Upper lobe of left lung (tissue), 6 donors: Measurements from ENCODE around the gene PDE9A. TPM values are rescaled to one million over a fixed set of nuclear protein-coding genes. Genes with fewer than 3 reads are reported as not detected.

Source experiments
- ATAC-seq, 2 donors: fragments of 200-7000 bp; cut with Tn5 transposase; one replicate each; pipeline ENCODE4 v1.9.1; 2022; ENCODE audit warnings: mild to moderate bottlenecking in 2 of 2, moderate library complexity in 2 of 2; ENCODE audit not compliant: low FRiP score in 2 of 2
- DNase-seq, 2 donors: peaks; one replicate each; pipeline ENCODE4 v3.0.0-alpha.2; 2019 to 2020
- H3K27ac ChIP-seq, 4 donors: fragments of 200-600 bp; sonication (generic); one replicate each; pipeline ENCODE4 v1.5.1; 2016 to 2019
- H3K27me3 ChIP-seq, 4 donors: fragments of 200-600 bp; sonication (generic); one replicate each; pipeline ENCODE4 v1.5.1; 2017 to 2019
- H3K36me3 ChIP-seq, 4 donors: fragments of 200-600 bp; sonication (generic); one replicate each; pipeline ENCODE4 v1.5.1; 2016 to 2019
- H3K4me1 ChIP-seq, 4 donors: fragments of 200-600 bp; sonication (generic); one replicate each; pipeline ENCODE4 v1.5.1; 2018 to 2019
- H3K4me3 ChIP-seq, 4 donors: fragments of 200-600 bp; sonication (generic); one replicate each; pipeline ENCODE4 v1.5.1; 2017 to 2019; ENCODE audit warnings: mild to moderate bottlenecking in 2 of 4, moderate library complexity in 1 of 4
- H3K9me3 ChIP-seq, 4 donors: fragments of 200-600 bp; sonication (generic); one replicate each; pipeline ENCODE4 v1.5.1; 2018 to 2019
- EP300 ChIP-seq, 4 donors: sonication (generic); formaldehyde crosslinking; IDR thresholded peaks; one replicate each; pipeline ENCODE4 v1.5.1; 2017; ENCODE audit warnings: antibody characterized with exemption in 4 of 4, control low read depth in 2 of 4
- POLR2A ChIP-seq, 4 donors: fragments of 450-650 bp; IDR thresholded peaks; one replicate each; pipeline ENCODE4 v1.5.1; 2016 to 2017; ENCODE audit warnings: antibody characterized with exemption in 4 of 4, mild to moderate bottlenecking in 2 of 4
- POLR2AphosphoS5 ChIP-seq, 2 donors: sonication (generic); formaldehyde crosslinking; IDR thresholded peaks; one replicate each; pipeline ENCODE4 v1.5.1; 2017; ENCODE audit warnings: antibody characterized with exemption in 2 of 2
- WGBS, 2 donors: methylation state at CpG; one replicate each; pipeline ENCODE4 v1.1.5; 2017 to 2018; 5-methylcytosine and 5-hydroxymethylcytosine counted together
- total RNA-seq, 6 donors: library from RNA; depleted of rRNA in 4 of 6; stranded (reverse); fragments of >200 nt in 4 of 6; gene quantifications; one replicate each; pipeline versions ENCODE4 v1.1.0 to v1.2.1, GENCODE V29; 2016 to 2021
- TF ChIP-seq, protein P1 (sequence below), 6 experiments: fragments of 450-650 bp in 4 of 6; fragments of 200-600 bp in 2 of 6; sonication (generic) in 2 of 6; IDR thresholded peaks; one replicate each; pipeline ENCODE4 v1.5.1; 2016 to 2019; ENCODE audit warnings: antibody characterized with exemption in 6 of 6
- donor health status: DM: no; HTN: no; CAD: no; lungs with moderate emphysema.
- donor health status: DM: no; HTN: yes; CAD: no; lungs with severe emphysema.

Gene PDE9A
- total RNA-seq, 6 donors from 2014 or later, result 4.0 to 12.4 (median 6.6) TPM

DNA sequence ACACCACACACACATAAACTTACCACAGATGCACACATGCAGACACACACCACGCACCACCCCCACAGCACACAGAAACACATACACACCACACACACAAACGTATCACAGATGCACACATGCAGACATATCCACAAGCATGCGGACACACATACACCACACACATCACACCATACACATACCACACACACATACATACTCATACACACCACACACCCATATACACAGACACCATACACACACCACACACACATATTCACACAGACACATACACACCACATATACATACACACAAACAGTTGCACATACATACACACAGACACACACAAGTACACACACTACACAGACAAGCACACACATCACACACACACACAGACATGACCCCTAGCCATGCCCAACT, 37.5 kb upstream of the PDE9A start:
- WGBS, 2 donors, result 61 to 65% methylated on average over 3 of the region's 3 CpGs
- H3K4me3 ChIP-seq, result no peak overlapping the region

DNA sequence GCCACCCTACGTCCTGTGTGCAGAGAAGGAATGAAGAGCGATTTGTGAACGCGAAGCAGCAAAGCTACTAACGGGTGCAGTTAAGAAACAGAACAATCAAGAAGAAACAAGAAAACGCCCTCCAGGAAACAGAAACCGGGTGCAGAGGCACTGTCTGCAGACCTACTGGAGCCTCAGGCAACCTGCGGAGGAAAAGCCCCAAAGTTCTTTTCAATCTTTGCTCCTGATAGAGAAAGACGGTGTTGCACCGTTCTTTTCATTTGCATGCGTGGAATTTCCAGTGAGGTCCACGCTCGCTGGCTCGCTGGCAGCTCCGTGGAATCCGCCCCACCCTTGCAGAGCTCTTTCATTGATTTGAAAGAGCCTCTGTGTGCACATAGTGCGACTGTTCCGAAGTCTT, 37.0 kb upstream of the PDE9A start:
- H3K36me3 ChIP-seq, result no peaks in the 10 kb centered on the region
- ATAC-seq, result no peak
- 14 to 15% methylated on average over 18 of the region's 18 CpGs for WGBS, 2 donors
- peak in 1 of 2 donors; percentile 10 for DNase-seq
- no peak overlapping the region for H3K27ac ChIP-seq
- H3K27me3 ChIP-seq, result no peaks in the 10 kb centered on the region
- peaks cover 0 to 19% (median 3%) of the 10 kb centered on the region in 4 donors for H3K4me1 ChIP-seq
- no peaks in the 10 kb centered on the region for H3K9me3 ChIP-seq
- peak overlapping the region in 3 of 4 donors; percentile 18 to 31 (median 19) for H3K4me3 ChIP-seq
- TF ChIP-seq POLR2AphosphoS5 (IDR thresholded peaks at IDR 0.05), result no peak

More for the DNA sequence above, 37.5 kb upstream of the PDE9A start:
- Histone ChIP-seq H3K36me3 (no peaks in the 10 kb centered on the region), H3K4me1 (peaks cover 0 to 13% (median 3%) of the 10 kb centered on the region in 4 donors), H3K9me3 (no peaks in the 10 kb centered on the region), H3K27ac (no peak overlapping the region), H3K27me3 (no peaks in the 10 kb centered on the region)
- TF ChIP-seq POLR2AphosphoS5 (IDR thresholded peaks at IDR 0.05), result no peak
- TF ChIP-seq EP300 (IDR thresholded peaks at IDR 0.05), result no peak
- TF ChIP-seq, protein P1, sequence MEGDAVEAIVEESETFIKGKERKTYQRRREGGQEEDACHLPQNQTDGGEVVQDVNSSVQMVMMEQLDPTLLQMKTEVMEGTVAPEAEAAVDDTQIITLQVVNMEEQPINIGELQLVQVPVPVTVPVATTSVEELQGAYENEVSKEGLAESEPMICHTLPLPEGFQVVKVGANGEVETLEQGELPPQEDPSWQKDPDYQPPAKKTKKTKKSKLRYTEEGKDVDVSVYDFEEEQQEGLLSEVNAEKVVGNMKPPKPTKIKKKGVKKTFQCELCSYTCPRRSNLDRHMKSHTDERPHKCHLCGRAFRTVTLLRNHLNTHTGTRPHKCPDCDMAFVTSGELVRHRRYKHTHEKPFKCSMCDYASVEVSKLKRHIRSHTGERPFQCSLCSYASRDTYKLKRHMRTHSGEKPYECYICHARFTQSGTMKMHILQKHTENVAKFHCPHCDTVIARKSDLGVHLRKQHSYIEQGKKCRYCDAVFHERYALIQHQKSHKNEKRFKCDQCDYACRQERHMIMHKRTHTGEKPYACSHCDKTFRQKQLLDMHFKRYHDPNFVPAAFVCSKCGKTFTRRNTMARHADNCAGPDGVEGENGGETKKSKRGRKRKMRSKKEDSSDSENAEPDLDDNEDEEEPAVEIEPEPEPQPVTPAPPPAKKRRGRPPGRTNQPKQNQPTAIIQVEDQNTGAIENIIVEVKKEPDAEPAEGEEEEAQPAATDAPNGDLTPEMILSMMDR (IDR thresholded peaks at IDR 0.05), result no peak
- no peak for TF ChIP-seq POLR2A (IDR thresholded peaks at IDR 0.05)
- ATAC-seq (no peak), DNase-seq (no peak)

DNA sequence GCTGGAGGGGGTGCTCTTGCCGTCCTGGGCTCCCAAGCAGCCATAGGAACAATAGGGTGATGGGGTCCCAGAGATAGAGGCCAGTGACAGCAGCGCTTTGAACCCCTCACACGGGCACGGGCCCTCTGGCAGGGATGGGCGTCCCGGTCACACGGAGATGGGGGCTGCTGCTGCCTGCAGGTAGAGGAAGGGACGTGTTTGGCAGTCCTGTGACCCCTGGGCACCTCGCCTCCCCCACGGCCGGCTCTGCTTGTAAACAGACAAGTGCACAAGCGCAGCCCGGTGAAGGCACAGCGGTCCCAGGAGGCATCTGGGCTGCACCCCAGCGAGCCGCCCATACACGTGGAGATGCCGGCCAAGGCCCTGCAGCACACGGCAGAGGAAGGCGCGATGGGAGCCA, 36.5 kb upstream of the PDE9A start:
- peak; percentile 16 to 78 for DNase-seq
- ATAC-seq, result no peak
- 85 to 90% methylated on average over 7 to 21 of the region's 21 CpGs for WGBS, 2 donors
- H3K27ac ChIP-seq, result no peak overlapping the region
- TF ChIP-seq EP300 (IDR thresholded peaks at IDR 0.05) (no peak), POLR2AphosphoS5 (IDR thresholded peaks at IDR 0.05) (no peak), POLR2A (IDR thresholded peaks at IDR 0.05) (no peak)
- TF ChIP-seq, protein P1 (IDR thresholded peaks at IDR 0.05), result no peak
- H3K36me3 ChIP-seq, result no peaks in the 10 kb centered on the region
- peak overlapping the region in 2 of 4 donors; percentile 19 to 31 for H3K4me3 ChIP-seq
- no peaks in the 10 kb centered on the region for H3K27me3 ChIP-seq
- H3K4me1 ChIP-seq, result peaks cover 0 to 20% (median 3%) of the 10 kb centered on the region in 4 donors
- H3K9me3 ChIP-seq, result no peaks in the 10 kb centered on the region

DNA sequence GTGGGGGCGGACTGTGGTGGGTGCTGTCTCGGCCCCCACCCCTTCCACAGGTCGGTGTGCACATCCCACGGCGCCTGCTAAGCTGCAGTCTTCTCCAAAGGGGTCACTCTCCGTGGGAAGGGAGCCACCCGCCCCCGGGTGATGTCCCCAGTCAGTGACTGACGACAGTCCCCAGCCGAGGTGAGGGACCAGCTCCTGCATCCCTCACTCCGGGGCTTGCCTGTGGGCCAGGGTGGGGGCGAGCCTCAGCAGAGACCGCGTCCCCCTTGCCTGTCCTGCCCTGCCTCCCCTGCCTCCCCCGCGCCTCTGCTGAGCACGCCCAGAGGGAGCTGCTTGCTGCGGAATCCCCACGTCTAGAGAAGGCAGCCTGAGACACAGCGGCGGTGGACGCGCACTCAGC, 35.9 kb upstream of the PDE9A start:
- H3K4me1 ChIP-seq, result peaks cover 0 to 20% (median 3%) of the 10 kb centered on the region in 4 donors
- H3K9me3 ChIP-seq, result no peaks in the 10 kb centered on the region
- no peak for TF ChIP-seq POLR2A (IDR thresholded peaks at IDR 0.05)
- no peak for TF ChIP-seq EP300 (IDR thresholded peaks at IDR 0.05)
- TF ChIP-seq POLR2AphosphoS5 (IDR thresholded peaks at IDR 0.05), result no peak
- TF ChIP-seq, protein P1 (IDR thresholded peaks at IDR 0.05), result no peak
- ATAC-seq (no peak), DNase-seq (peak in 1 of 2 donors; percentile 20)
- H3K36me3 ChIP-seq, result no peaks in the 10 kb centered on the region
- WGBS, 2 donors, result 79 to 85% methylated on average over 10 to 23 of the region's 23 CpGs
- no peak overlapping the region for H3K4me3 ChIP-seq
- H3K27me3 ChIP-seq, result no peaks in the 10 kb centered on the region
- H3K27ac ChIP-seq, result no peak overlapping the region

DNA sequence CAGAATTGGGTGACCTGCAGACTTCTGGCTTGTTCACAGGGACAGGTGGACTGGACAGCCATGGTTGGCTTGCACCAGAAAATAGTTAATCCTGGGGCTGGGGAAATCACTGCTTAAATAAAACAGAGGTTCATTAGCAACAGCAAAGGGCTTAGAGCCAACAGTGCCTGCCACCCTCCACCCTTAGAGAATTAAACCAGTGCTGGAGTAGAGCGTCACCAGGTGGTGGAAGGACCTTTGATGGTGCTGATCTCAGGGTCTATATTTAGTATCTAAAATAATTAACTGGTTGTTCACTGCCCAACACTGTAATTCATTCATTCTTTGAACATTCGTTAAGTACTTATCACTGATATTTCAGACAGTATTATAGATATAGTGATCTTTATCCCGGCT, 34.7 kb upstream of the PDE9A start:
- Histone ChIP-seq H3K36me3 (no peaks in the 10 kb centered on the region), H3K9me3 (no peaks in the 10 kb centered on the region), H3K4me3 (no peak overlapping the region), H3K27ac (no peak overlapping the region), H3K27me3 (no peaks in the 10 kb centered on the region), H3K4me1 (peaks cover 0 to 20% (median 3%) of the 10 kb centered on the region in 4 donors)
- TF ChIP-seq POLR2A (IDR thresholded peaks at IDR 0.05) (no peak), POLR2AphosphoS5 (IDR thresholded peaks at IDR 0.05) (no peak), EP300 (IDR thresholded peaks at IDR 0.05) (no peak)
- TF ChIP-seq, protein P1 (IDR thresholded peaks at IDR 0.05), result no peak
- ATAC-seq, result no peak
- 65 to 81% methylated on average over 3 of the region's 3 CpGs for WGBS, 2 donors
- DNase-seq, result peak in 1 of 2 donors; percentile 20
